ENCODE data around the gene HS6ST3.
"Not testable (repeated sequence)": the region's sequence is repeated elsewhere in the genome, so short reads cannot be mapped to it uniquely, and the experiment has no call there.

The HS6ST3 gene

DNA sequence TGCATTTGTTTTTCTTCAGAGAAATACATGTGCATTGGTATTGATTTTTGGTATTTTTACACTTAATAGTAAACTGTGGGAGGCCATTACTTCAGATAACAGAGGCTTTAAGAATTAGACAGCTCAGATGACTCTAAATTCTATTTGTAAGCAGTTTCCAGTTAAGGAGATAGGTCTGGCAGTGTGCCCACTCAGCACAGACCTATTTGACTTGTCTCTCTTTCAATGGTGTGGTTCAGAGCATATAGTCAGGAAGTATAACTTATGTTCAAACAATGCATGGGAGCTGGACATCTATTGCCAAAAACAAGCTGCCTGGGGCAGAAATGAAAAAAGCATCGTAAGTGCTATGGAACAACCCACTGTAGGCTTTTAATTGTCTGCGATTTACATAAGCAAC is 370.7 kb downstream of the HS6ST3 start:
- DNase-seq, result no peak

DNA sequence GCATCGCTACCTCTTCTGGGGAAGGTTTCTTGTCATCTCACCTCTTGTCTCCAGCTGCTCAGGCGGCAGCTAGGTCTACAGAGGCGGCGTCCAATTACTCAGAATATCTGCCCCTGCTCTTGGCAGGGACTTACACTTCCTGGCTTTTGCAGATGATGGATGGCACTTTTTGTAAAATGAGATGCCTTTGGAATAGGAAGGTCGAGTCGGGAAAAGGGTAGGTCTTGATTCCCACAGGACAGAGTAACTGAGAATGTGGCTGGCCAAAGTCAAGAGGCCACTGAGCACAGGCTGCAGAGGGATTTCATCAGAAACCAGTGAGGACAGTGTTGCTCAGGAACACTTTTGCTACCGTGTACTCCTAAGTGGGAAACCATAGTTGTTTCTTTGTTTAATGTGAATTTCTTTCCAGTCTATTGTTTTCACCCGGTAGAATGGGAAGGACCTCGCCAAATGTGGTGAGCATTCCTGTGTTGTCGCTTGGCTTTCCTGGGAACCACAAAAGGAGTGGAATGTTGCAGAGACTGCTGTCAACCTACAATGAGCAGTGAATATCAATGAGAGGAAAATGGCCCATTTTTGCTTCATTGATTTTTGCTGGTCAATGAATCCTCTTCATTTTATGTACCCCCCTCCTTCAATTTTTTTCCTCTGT is 383.7 kb downstream of the HS6ST3 start:
- no peak for DNase-seq

DNA sequence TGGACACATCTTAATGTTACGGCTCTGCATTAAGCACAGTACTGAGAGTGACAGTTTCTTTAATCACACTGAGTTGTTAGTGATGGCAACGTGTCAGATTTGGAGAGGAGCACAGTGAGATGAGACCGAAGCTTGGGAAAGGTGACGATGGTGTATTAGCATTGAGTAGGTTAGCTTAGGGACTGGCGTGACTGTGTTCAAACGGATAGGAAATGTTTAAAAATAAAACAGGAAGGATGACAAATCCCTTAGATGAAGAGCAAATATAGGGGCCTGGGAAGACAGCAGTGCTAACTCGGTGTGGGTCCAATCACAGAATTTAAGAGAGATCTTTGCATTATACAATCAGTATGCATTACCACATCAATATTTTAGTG is 384.3 kb downstream of the HS6ST3 start:
- no peak for DNase-seq

DNA sequence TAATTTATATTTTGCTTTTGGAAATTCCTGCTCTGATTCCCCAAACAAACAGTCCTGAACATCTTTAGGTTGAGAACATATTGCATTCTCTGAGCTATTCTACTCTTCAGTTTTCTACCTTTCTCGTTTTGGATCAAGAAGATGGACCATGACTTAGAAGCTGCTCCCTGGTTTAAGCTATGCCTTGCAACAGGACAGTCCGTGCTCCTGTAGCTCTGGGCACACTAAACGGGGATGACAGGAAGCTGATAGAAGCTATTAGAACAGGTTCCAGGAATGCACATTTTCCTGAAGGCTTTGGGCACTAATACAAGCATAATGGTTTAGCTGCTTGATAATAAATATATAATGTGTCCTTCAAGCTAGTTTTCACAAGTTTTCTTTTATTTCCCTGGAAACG is 385.2 kb downstream of the HS6ST3 start:
- DNase-seq, result no peak

DNA sequence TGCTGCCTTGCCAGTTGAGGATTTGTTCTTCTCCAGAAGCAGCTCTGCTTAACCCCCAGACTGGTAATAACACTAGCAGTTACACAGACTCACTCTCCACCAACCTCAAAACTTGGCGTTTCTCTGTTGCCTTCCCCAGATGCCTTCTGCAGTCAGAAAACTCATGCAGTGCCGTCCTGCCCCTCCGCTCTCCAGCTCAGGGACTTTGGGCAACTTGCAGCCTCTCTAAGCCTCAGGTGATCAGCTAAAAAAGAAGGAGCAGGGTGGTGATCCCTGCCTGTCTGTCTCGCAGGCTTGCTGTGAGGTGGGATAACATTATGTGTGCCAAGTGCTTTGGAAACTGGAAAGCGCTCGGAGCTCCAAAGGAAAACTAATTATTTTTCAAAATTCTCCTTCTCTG is 391.6 kb downstream of the HS6ST3 start:
- DNase-seq, result no peak

DNA sequence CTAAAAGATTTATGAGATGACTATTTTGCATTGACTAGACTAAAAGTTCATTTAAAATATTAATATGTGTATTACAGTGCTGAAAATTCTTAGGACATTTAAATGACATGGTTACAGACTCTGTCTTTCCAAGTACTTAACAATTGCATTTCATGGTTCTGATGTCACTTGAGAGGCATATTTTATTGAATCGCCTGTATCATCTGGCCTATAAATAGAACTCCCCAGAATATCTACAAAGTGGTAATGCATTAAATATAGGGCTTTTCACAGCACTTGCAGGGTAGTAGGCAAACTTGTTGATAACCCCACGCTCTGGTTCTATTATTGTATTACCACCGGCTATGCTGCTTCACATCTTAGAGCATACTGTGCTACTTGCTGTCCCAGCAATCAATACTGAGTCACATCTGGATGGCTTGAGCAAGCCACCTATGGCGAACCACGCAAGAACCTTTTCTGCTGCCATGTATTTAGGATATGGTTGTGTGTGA is 400.6 kb downstream of the HS6ST3 start:
- DNase-seq, result no peak

DNA sequence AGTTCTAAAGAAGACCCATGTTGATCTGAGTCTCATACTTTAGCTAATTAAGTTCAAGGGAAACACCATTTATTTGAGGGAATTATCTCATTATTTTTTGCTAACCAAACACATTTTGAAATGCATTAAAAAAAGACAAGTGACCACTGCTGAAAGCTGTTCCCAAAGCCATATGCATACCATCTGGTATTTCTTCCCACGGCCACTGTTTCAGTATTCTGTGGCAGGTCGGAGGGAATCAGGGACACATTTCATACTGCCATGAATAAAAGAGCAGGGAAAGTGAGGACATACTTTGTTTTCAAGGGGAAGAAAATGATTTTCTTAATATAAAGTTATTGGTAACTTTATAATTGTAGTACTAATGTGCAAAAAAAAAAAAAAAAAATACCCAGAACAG is 401.2 kb downstream of the HS6ST3 start:
- DNase-seq, result no peak

DNA sequence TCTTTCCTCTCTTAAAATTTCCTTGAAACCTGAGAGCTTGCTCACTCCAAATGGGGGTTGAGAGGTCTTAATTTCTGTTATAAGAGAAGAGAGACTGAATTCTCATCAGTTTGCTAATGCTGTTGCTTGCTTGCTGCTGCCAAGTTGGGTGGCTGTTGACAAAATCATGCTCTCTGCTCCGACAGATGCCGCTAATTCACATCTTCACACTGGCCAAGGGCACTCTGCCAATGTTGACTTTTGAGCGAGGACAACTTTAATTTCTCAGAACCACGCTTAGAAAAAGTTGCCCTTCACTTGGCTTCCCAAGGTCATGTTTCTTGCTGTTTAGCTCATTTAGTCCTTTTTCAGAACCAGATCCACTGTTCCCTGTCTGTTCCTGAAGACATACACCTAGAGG is 402.9 kb downstream of the HS6ST3 start:
- no peak for DNase-seq

DNA sequence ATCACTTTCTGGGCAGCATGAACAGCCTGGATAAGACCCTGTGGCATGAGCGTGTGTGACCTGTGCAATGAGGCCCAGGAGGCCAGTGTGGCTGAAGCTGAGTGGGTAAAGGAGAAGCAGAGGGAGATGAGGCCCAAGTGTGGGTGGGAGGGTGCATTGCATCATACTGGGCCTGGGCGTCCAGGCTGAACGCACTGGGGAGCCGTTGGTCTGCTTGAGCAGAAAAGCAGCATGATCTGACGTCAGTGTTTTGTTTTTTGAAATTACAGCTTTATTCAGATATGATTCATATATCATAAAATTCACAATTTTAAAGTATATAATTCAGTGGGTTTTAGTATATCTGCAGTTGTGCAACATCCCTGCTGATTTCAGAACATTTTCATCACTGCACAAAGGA is 409.7 kb downstream of the HS6ST3 start:
- no peak for DNase-seq

DNA sequence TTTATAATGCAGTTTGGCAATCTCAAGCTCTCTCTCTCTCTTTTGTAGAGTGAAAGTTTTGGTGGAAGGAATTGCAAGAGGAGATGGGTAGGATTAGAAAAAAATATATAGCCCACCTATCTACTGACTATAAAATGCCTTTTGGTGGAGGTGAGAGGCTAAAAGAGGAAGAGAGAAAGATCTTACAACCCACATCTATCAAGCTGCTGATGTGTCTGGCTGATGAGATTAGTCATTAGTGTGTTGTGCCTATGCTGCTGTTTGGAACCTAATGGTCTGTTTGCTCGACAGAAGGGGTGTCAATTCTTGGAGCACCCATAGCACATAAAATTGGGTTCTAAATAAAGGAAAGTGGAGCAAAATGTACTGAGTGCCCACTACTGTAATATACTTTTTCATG is 411.0 kb downstream of the HS6ST3 start:
- DNase-seq, result no peak

DNA sequence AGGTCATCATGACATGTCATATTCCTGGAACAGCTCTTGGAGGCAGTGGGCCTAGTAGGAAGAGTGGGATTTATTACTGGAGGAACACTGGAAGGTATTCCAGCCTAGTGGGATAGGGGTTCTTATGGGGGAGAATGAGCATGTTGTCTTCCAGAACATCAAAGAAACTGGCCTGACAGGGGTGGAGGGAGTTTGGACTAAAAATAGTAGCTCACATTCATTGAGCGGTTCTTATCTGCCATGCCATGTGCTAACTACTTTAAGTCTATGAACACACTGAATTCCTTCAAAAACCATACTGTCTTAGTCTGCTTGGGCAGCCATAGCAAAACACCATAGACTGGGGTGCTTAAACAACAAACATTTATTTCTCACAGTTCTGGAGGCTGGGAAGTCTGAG is 413.6 kb downstream of the HS6ST3 start:
- DNase-seq, result no peak

DNA sequence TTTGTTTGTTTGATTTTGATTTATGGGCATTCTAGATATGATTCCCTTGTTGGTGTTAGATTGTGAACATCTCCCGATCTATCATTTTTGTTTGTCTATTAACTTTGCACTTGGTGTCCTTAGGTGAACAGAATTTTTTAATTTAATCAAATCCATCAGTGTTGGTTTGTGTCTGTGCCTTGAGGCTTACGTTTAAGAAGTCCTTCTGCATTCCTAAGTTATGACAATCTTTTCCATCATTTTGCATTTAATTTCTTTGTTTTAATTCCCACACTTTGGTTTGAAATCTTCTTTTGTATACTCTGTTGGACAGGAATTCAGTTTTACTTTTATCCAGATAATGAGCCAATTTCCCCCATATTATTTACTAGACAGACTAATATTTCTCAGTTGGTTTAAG is 421.7 kb downstream of the HS6ST3 start:
- DNase-seq, result no peak

DNA sequence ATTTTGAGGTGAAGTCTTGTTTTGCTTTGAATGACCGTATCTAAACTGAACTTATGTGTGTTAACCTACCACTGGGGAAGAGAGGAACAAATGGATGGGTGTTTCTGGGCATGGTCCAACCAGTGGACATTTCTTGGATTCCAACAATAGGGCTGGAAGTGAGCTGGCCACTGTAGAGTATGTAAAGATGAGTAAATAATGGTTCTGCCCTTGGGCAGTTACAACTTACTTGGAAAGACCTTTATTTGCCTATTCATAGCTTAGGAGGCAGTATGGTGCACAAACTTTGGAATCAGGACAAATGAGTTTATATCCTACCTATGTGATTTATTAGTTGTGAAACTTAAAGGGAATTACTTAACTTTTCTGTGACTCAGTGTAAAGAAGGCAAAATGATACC is 429.5 kb downstream of the HS6ST3 start:
- DNase-seq, result no peak

DNA sequence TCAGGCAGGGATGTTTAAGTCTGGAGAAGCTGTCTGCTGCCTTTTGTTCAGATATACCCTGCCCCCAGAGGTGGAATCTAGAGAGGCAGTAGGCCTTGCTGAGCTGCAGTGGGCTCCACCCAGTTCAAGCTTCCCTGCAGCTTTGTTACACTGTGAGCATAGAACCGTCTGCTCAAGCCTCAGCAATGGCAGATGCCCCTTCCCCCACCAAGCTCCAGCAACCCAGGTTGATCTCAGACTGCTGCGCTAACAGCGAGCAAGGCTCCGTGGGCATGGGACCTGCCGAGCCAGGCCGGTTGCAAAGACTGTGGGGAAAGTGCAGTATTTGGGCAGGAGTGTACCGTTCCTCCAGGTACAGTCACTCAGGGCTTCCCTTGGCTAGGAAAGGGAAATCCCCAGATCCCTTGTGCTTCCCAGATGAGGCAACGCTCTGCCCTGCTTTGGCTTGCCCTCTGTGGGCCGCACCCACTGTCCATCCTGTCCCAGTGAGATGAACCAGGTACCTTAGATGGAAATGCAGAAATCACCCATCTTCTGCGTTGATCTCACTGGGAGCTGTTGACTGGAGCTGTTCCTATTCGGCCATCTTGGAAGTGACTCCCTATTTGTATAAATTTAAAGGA is 434.6 kb downstream of the HS6ST3 start:
- not testable (repeated sequence) for DNase-seq

DNA sequence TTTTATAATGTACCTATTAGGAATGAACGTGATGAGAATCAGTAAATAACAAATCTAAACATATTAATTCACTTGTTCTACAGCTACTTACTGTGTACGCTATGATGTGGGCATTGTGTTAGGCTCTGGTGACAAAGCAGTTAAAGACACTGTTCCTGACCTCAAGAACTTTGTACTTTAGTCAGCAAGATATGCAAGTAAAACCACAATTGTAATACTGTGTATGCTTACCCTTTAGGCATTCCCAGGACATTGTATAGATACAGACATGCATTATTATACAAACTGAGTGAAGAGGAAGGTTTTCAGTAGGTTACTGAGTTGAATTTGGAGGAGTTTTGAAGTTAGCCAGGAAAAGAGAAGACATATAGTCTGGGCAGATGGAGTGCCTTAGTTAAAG is 435.8 kb downstream of the HS6ST3 start:
- DNase-seq, result no peak

DNA sequence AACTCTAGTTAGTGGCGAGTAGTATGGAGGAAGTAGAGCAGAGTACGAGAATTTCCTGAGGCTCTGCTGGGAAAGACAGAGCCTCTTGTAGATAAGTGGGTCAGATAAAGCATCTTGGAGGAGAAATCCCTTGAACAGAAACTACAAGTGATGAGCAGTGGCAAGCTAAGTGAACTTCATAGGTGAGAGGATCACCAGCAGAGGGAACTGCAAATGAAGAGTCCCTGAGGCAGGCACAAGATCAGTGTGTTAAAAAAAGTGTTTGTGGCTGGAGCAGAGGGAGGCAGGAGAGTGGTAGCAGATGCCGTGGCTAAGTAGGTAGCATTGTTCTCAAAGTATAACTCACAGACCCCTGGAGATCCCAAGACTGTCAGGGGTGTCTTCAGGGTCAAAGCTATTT is 437.6 kb downstream of the HS6ST3 start:
- DNase-seq, result no peak

DNA sequence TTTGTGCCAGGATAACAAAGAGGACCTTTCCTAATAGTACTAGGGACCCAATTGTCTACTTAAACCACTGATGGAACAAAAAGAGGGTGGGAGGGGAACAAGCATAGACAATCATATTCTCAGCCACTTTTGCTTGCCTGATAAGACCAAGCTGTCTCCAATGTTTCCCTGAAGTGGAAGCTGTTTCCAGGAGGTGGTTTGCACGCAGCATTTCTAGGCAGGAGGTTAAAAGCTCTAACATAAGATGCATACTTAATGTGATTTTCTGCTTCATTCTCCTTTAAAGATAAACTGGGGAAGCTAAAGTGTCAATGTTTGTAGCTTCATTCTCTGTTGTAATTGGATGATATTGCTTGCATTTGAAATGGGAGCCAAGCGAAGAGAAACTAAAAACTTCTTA is 442.9 kb downstream of the HS6ST3 start:
- DNase-seq, result no peak

DNA sequence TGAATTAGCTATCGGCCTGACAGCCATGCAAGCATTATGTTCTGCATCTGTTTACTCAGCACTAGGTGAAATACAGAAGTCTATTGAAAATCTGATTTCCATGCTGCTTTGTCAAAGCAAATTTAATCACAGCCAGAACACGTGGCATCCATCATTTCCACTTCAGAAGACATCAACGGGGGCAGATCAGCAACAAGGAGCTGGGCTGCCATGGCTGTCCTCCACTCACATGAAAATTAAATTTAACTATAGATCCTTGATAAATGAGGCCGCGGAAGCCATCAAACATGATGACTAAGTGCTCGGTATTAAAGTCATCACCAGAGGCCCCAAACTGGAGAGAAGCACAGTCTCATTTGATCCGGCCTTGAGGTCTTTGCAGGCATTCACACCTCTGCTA is 443.5 kb downstream of the HS6ST3 start:
- DNase-seq, result no peak

DNA sequence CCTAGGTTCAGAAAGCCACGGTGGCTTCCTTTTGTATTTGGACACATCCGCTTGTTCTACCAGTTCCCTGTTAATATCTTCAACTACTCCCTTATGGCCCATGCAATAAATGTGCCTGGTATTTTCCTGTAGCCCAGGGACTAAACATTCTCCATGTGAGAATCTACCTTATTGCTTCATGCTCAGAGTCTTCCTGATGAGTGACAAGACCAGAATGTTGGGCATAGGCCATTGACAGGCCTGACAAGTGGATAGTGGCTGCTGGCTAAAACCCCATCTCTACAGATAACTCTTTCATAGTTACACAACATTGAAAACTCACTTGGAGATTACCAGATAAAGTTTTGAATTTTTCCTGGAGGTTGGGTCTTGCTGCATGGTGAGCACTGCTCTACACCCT is 449.9 kb downstream of the HS6ST3 start:
- no peak for DNase-seq

DNA sequence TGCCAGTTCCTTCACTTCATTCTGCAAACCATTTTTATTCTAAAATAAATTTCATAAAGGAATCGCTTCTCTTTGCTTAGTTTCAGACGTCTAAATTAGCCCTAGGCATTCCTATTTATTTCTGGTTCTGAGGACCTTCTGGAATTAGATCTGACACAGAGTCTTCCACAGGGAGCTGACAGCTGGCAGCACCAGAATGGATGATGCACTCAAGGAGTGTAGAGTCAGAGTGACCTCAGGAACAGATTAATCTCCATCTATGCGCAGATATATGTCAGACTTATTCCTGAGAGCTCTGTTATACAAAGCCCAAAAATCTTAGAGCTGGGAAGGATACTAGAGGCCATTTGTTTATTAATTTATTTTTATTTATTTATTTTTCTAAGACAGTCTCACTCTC is 450.8 kb downstream of the HS6ST3 start:
- DNase-seq, result no peak

DNA sequence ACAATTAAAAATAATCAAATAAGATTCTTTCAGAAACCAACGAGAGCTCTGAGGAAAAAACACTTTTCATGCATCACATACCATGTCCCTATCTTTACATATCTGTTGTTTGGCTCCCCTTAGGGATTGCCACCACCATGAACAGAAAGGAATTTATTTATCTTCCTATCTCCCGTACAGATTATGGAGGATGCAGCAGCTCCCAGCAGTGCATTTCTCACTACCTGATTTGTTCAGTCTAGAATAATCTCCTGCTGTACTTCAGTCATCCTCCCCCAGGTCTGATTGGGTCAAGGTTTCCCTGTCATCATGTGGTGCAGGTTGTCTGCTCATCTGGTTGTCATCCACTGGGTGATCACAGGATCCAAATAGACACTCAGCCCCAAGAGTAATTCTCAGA is 453.1 kb downstream of the HS6ST3 start:
- no peak for DNase-seq

DNA sequence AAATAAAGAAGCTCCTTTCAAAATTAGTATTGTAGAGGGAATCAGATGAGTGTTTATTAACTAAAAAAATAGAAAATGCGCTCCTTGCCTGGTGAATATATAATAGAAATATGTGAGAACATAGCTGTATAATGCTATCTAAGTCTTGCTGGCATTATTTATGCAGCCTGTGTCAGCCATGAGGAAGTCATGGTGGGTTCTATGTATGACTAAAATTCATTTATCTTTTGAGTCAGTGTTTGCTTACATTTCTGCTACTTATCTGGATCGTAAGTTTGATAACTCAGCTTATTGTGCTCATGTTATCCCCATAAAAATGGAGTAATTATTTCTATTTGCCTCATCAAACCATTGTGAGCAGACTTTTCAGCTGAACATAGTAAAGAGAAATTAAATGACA is 455.1 kb downstream of the HS6ST3 start:
- DNase-seq, result no peak

DNA sequence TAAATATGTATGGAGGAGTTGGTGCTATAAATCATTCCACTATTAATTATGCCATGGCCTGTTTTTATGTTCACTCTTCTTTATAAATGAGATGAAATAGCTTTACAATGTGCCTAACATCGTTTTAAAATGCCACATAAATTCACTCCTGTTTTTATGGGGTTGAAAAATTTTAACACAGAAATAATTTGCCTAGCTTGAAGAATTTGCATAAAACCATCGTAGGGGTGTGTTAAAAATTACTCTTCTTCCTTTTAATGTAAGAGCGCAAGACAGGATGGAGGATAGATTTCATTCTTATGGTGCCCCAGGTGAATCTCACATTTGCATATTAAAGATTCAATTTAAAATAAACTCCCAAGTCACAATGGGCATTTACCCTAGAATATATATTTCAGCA is 456.6 kb downstream of the HS6ST3 start:
- no peak for DNase-seq

DNA sequence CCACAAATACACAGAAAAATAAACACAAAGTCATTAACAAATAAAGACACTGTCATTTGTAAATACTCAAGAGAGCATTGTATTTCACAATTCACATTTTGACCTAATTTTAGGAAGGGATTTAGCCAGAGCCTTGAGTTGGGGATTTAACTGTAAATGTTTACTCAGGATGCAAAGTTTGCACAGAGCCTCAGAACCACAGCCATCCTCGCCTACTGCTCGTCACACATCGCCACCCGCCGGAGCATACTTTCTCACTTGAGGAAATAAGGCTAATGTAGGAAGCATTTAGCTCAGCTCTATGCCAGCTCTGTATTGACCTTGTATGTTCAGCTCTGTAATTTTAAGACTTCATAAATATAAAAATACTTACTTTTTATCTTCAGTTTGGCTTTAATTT is 461.6 kb downstream of the HS6ST3 start:
- DNase-seq, result no peak

DNA sequence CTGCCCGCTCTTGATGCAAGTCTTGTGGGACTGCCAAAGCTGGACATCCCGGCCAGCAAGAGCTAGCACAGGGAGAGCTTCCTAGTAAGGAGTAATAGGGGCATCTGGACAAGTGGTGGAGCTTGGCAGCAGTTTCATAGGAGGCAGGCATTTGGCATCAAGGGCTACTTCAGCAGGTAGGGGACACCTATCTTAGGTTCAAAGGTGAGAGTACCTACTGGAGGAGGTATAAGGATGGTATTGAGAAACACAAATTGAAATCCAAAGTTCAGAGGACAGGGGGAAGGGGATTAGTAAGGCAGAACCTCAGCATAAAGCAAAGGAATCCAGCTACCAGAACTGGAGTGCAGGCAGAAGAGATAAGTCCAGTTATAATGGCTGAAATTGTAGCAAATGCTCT is 462.7 kb downstream of the HS6ST3 start:
- DNase-seq, result no peak

Data from stimulated activated CD4-positive, alpha-beta T cell treated with anti-CD3 and anti-CD28 coated beads, Interleukin-2, amount 100 ng/mL, for 24 hours (primary cell).